ENCODE measurements around the gene BTBD10.

The BTBD10 gene

GRCh38 chr11:13433437-13433836 lies 29.6 kb downstream of the BTBD10 start:
- Histone ChIP-seq H3K9me3 (ENCODE audit: severe bottlenecking) (no peaks in the 10 kb centered on the region), H3K36me3 (ENCODE audit: low read depth) (peaks cover 7% of the 10 kb centered on the region), H3K4me1 (ENCODE audit: insufficient read depth, poor library complexity, severe bottlenecking) (peaks cover 16% of the 10 kb centered on the region), H3K4me3 (ENCODE audit: severe bottlenecking) (no peak overlapping the region), H3K27me3 (ENCODE audit: insufficient read depth, poor library complexity, severe bottlenecking) (no peaks in the 10 kb centered on the region), H3K27ac (ENCODE audit: poor library complexity, severe bottlenecking) (no peak overlapping the region)
- ATAC-seq (ENCODE audit: low read depth), result no peak
- no peak for TF ChIP-seq CTCF (IDR thresholded peaks at IDR 0.05; ENCODE audit: poor library complexity, severe bottlenecking)
- DNase-seq (ENCODE audit: low spot score), result no peak

GRCh38 chr11:13429836-13430235 lies 33.2 kb downstream of the BTBD10 start:
- no peak for DNase-seq (ENCODE audit: low spot score)
- peaks cover 9% of the 10 kb centered on the region for H3K36me3 ChIP-seq (ENCODE audit: low read depth)
- no peaks in the 10 kb centered on the region for H3K27me3 ChIP-seq (ENCODE audit: insufficient read depth, poor library complexity, severe bottlenecking)
- peaks cover 5% of the 10 kb centered on the region for H3K9me3 ChIP-seq (ENCODE audit: severe bottlenecking)
- H3K4me3 ChIP-seq (ENCODE audit: severe bottlenecking), result no peak overlapping the region
- no peak for TF ChIP-seq CTCF (IDR thresholded peaks at IDR 0.05; ENCODE audit: poor library complexity, severe bottlenecking)
- H3K27ac ChIP-seq (ENCODE audit: poor library complexity, severe bottlenecking), result no peak overlapping the region
- H3K4me1 ChIP-seq (ENCODE audit: insufficient read depth, poor library complexity, severe bottlenecking), result peaks cover 8% of the 10 kb centered on the region
- no peak for ATAC-seq (ENCODE audit: low read depth)

- H3K9me3 ChIP-seq (ENCODE audit: severe bottlenecking), result peaks cover 5% of the 10 kb centered on the region
- H3K4me1 ChIP-seq (ENCODE audit: insufficient read depth, poor library complexity, severe bottlenecking), result peaks cover 3% of the 10 kb centered on the region
- DNase-seq (ENCODE audit: low spot score) (no peak), ATAC-seq (ENCODE audit: low read depth) (no peak)
- no peaks in the 10 kb centered on the region for H3K27me3 ChIP-seq (ENCODE audit: insufficient read depth, poor library complexity, severe bottlenecking)
- H3K4me3 ChIP-seq (ENCODE audit: severe bottlenecking), result no peak overlapping the region
- peaks cover 9% of the 10 kb centered on the region for H3K36me3 ChIP-seq (ENCODE audit: low read depth)
- no peak for TF ChIP-seq CTCF (IDR thresholded peaks at IDR 0.05; ENCODE audit: poor library complexity, severe bottlenecking)
- no peak overlapping the region for H3K27ac ChIP-seq (ENCODE audit: poor library complexity, severe bottlenecking)
These were observed 33.7 kb downstream of the BTBD10 start for GRCh38 chr11:13429288-13429687.

- TF ChIP-seq CTCF (IDR thresholded peaks at IDR 0.05; ENCODE audit: poor library complexity, severe bottlenecking), result no peak
- peaks cover 9% of the 10 kb centered on the region for H3K36me3 ChIP-seq (ENCODE audit: low read depth)
- no peaks in the 10 kb centered on the region for H3K27me3 ChIP-seq (ENCODE audit: insufficient read depth, poor library complexity, severe bottlenecking)
- no peak for ATAC-seq (ENCODE audit: low read depth)
- H3K4me1 ChIP-seq (ENCODE audit: insufficient read depth, poor library complexity, severe bottlenecking), result no peaks in the 10 kb centered on the region
- peaks cover 5% of the 10 kb centered on the region for H3K9me3 ChIP-seq (ENCODE audit: severe bottlenecking)
- DNase-seq (ENCODE audit: low spot score), result no peak
- no peak overlapping the region for H3K27ac ChIP-seq (ENCODE audit: poor library complexity, severe bottlenecking)
- no peak overlapping the region for H3K4me3 ChIP-seq (ENCODE audit: severe bottlenecking)
These were observed 35.6 kb downstream of the BTBD10 start for GRCh38 chr11:13427440-13427839.

GRCh38 chr11:13423372-13423771 lies 39.6 kb downstream of the BTBD10 start:
- Histone ChIP-seq H3K27me3 (ENCODE audit: insufficient read depth, poor library complexity, severe bottlenecking) (no peaks in the 10 kb centered on the region), H3K4me3 (ENCODE audit: severe bottlenecking) (no peak overlapping the region), H3K4me1 (ENCODE audit: insufficient read depth, poor library complexity, severe bottlenecking) (peaks cover 7% of the 10 kb centered on the region), H3K27ac (ENCODE audit: poor library complexity, severe bottlenecking) (no peak overlapping the region), H3K9me3 (ENCODE audit: severe bottlenecking) (peaks cover 5% of the 10 kb centered on the region), H3K36me3 (ENCODE audit: low read depth) (peaks cover 24% of the 10 kb centered on the region)
- no peak for ATAC-seq (ENCODE audit: low read depth)
- DNase-seq (ENCODE audit: low spot score), result no peak
- no peak for TF ChIP-seq CTCF (IDR thresholded peaks at IDR 0.05; ENCODE audit: poor library complexity, severe bottlenecking)
